Measurements from ENCODE around the gene ARHGAP31. TPM values are rescaled to one million over a fixed set of nuclear protein-coding genes. Genes with fewer than 3 reads are reported as not detected.

The ARHGAP31 gene
- total and polyA plus RNA-seq, 4 donors, result 0.99 to 4.6 (median 2.6) TPM

DNA sequence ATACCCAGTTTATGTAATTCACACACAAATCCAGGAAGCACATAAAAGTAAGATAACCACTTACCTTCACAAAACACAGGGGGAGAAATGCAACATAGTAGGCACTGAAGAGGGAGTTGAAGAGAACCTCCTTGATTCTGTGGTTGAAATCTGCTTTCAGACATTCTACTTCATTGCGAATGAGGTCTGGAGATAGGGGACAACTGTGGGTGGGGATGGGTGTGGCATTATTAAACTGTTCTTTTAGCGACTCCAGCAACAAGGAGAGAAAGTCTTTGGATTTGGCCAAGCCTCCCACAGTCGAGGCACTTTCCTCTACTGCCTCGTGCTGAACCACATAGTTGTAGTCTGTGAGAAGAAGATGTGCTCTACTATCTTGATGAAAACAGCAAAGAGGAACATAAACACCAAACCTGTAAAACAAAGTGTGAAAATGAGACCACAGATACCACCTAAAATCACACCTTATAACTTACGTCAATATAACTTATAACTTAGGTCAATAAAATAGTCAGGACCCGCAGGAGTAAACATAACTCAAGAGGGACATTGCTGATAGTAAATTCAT, 143.6 kb downstream of the ARHGAP31 start:
- H3K4me1 ChIP-seq (ENCODE audit: control insufficient read depth in 4 of 4, insufficient read depth in 4 of 4, low read length in 3 of 4), result no peaks in the 10 kb centered on the region
- DNase-seq (ENCODE audit: low spot score), result no peak
- H3K4me3 ChIP-seq (ENCODE audit: low read depth in 1 of 3, low read length in 3 of 3), result no peak overlapping the region
- H3K36me3 ChIP-seq (ENCODE audit: control insufficient read depth in 4 of 4, insufficient read depth in 3 of 4, low read depth in 1 of 4, low read length in 3 of 4), result peaks cover 23 to 71% (median 65%) of the 10 kb centered on the region in 4 donors
- no peak overlapping the region for H3K27ac ChIP-seq (ENCODE audit: low read depth in 1 of 2, low read length in 2 of 2)
- H3K9ac ChIP-seq (ENCODE audit: low read depth in 1 of 2, low read length in 2 of 2), result no peak overlapping the region
- TF ChIP-seq FOXA2 (IDR thresholded peaks at IDR 0.05) (no peak), JUND (IDR thresholded peaks at IDR 0.05) (no peak), NR2F2 (IDR thresholded peaks at IDR 0.05) (no peak), HNF4G (IDR thresholded peaks at IDR 0.05) (no peak), EGR1 (IDR thresholded peaks at IDR 0.05; ENCODE audit: low read depth in 2 of 2) (no peak), RAD21 (IDR thresholded peaks at IDR 0.05) (no peak), YY1 (IDR thresholded peaks at IDR 0.05) (no peak), GABPA (IDR thresholded peaks at IDR 0.05 in 1 of 2, conservative IDR thresholded peaks at IDR 0.05 in 1 of 2) (no peak), SP1 (IDR thresholded peaks at IDR 0.05) (no peak), RXRA (IDR thresholded peaks at IDR 0.05) (no peak), HNF4A (conservative IDR thresholded peaks at IDR 0.05) (no peak), TAF1 (conservative IDR thresholded peaks at IDR 0.05) (no peak), FOXA1 (IDR thresholded peaks at IDR 0.05) (no peak)
- TF ChIP-seq, protein P1, sequence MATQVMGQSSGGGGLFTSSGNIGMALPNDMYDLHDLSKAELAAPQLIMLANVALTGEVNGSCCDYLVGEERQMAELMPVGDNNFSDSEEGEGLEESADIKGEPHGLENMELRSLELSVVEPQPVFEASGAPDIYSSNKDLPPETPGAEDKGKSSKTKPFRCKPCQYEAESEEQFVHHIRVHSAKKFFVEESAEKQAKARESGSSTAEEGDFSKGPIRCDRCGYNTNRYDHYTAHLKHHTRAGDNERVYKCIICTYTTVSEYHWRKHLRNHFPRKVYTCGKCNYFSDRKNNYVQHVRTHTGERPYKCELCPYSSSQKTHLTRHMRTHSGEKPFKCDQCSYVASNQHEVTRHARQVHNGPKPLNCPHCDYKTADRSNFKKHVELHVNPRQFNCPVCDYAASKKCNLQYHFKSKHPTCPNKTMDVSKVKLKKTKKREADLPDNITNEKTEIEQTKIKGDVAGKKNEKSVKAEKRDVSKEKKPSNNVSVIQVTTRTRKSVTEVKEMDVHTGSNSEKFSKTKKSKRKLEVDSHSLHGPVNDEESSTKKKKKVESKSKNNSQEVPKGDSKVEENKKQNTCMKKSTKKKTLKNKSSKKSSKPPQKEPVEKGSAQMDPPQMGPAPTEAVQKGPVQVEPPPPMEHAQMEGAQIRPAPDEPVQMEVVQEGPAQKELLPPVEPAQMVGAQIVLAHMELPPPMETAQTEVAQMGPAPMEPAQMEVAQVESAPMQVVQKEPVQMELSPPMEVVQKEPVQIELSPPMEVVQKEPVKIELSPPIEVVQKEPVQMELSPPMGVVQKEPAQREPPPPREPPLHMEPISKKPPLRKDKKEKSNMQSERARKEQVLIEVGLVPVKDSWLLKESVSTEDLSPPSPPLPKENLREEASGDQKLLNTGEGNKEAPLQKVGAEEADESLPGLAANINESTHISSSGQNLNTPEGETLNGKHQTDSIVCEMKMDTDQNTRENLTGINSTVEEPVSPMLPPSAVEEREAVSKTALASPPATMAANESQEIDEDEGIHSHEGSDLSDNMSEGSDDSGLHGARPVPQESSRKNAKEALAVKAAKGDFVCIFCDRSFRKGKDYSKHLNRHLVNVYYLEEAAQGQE (IDR thresholded peaks at IDR 0.05), result no peak
- TF ChIP-seq, protein P2, sequence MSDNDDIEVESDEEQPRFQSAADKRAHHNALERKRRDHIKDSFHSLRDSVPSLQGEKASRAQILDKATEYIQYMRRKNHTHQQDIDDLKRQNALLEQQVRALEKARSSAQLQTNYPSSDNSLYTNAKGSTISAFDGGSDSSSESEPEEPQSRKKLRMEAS (IDR thresholded peaks at IDR 0.05), result no peak
- TF ChIP-seq, protein P3, sequence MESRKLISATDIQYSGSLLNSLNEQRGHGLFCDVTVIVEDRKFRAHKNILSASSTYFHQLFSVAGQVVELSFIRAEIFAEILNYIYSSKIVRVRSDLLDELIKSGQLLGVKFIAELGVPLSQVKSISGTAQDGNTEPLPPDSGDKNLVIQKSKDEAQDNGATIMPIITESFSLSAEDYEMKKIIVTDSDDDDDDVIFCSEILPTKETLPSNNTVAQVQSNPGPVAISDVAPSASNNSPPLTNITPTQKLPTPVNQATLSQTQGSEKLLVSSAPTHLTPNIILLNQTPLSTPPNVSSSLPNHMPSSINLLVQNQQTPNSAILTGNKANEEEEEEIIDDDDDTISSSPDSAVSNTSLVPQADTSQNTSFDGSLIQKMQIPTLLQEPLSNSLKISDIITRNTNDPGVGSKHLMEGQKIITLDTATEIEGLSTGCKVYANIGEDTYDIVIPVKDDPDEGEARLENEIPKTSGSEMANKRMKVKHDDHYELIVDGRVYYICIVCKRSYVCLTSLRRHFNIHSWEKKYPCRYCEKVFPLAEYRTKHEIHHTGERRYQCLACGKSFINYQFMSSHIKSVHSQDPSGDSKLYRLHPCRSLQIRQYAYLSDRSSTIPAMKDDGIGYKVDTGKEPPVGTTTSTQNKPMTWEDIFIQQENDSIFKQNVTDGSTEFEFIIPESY (IDR thresholded peaks at IDR 0.05), result no peak
- TF ChIP-seq, protein P4, sequence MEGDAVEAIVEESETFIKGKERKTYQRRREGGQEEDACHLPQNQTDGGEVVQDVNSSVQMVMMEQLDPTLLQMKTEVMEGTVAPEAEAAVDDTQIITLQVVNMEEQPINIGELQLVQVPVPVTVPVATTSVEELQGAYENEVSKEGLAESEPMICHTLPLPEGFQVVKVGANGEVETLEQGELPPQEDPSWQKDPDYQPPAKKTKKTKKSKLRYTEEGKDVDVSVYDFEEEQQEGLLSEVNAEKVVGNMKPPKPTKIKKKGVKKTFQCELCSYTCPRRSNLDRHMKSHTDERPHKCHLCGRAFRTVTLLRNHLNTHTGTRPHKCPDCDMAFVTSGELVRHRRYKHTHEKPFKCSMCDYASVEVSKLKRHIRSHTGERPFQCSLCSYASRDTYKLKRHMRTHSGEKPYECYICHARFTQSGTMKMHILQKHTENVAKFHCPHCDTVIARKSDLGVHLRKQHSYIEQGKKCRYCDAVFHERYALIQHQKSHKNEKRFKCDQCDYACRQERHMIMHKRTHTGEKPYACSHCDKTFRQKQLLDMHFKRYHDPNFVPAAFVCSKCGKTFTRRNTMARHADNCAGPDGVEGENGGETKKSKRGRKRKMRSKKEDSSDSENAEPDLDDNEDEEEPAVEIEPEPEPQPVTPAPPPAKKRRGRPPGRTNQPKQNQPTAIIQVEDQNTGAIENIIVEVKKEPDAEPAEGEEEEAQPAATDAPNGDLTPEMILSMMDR (IDR thresholded peaks at IDR 0.05; ENCODE audit: low read depth, low read length, missing input control), result no peak
- TF ChIP-seq, protein P5, sequence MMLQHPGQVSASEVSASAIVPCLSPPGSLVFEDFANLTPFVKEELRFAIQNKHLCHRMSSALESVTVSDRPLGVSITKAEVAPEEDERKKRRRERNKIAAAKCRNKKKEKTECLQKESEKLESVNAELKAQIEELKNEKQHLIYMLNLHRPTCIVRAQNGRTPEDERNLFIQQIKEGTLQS (IDR thresholded peaks at IDR 0.05), result no peak
- H3K27me3 ChIP-seq (ENCODE audit: control insufficient read depth in 4 of 4, insufficient read depth in 4 of 4, low read length in 3 of 4), result no peaks in the 10 kb centered on the region
- WGBS, result 91% methylated on average over 6 of the region's 6 CpGs
- H3K9me3 ChIP-seq (ENCODE audit: control insufficient read depth in 4 of 4, low read length in 3 of 4), result no peaks in the 10 kb centered on the region
